GM21528 (cell line): Measurements from ENCODE around the gene SFT2D3.

ENCODE experiments used
- ATAC-seq: cut with Tn5 transposase; IDR thresholded peaks from one replicate; pipeline ENCODE4 v1.9.1; 2021; ENCODE audit warnings: mild to moderate bottlenecking, moderate library complexity; ENCODE audit not compliant: unreplicated experiment, low FRiP score

SFT2D3 gene

GRCh38 chr2:127701193-127701650 is at the start of gene SFT2D3:
TSS of gene SFT2D3 (plus strand) at chr2:127701497. CDS start at chr2:127701529, 32 bp downstream.
- peak; percentile 72 for ATAC-seq

- no peak for ATAC-seq
Observed at GRCh38 chr2:127651971-127652550, 49.2 kb upstream of the SFT2D3 start.

GRCh38 chr2:127652786-127653357 is 48.4 kb upstream of the SFT2D3 start:
- ATAC-seq, result no peak

GRCh38 chr2:127653421-127654083 is 47.7 kb upstream of the SFT2D3 start:
- no peak for ATAC-seq

- no peak for ATAC-seq
Observed at GRCh38 chr2:127654084-127654837, 47.0 kb upstream of the SFT2D3 start.

GRCh38 chr2:127654838-127655175 is 46.5 kb upstream of the SFT2D3 start:
- no peak for ATAC-seq

GRCh38 chr2:127655209-127656073 is 45.9 kb upstream of the SFT2D3 start:
- ATAC-seq, result no peak

- no peak for ATAC-seq
Observed at GRCh38 chr2:127656569-127657231, 44.6 kb upstream of the SFT2D3 start.

- no peak for ATAC-seq
Observed at GRCh38 chr2:127657232-127657595, 44.1 kb upstream of the SFT2D3 start.

- no peak for ATAC-seq
Observed at GRCh38 chr2:127658146-127658545, 43.2 kb upstream of the SFT2D3 start.

- ATAC-seq, result no peak
Observed at GRCh38 chr2:127658641-127659407, 42.5 kb upstream of the SFT2D3 start.

GRCh38 chr2:127659408-127660290 is 41.6 kb upstream of the SFT2D3 start:
- ATAC-seq, result no peak

GRCh38 chr2:127660291-127660578 is 41.1 kb upstream of the SFT2D3 start:
- no peak for ATAC-seq

GRCh38 chr2:127661072-127661649 is 40.1 kb upstream of the SFT2D3 start:
- ATAC-seq, result no peak

GRCh38 chr2:127661949-127662510 is 39.3 kb upstream of the SFT2D3 start:
- no peak for ATAC-seq

- no peak for ATAC-seq
Observed at GRCh38 chr2:127662937-127663565, 38.2 kb upstream of the SFT2D3 start.

GRCh38 chr2:127663566-127664064 is 37.7 kb upstream of the SFT2D3 start:
- no peak for ATAC-seq
